H1 (cell line): ENCODE data around the gene ADAMTS6. TPM values are rescaled to one million over a fixed set of nuclear protein-coding genes. Genes with fewer than 3 reads are reported as not detected.

ENCODE experiments used
- CTCF ChIA-PET: fragments of 300-600 bp; sonication (Branson Sonifier 250); formaldehyde crosslinking; loops from one replicate; lab custom pipeline; 2021; ENCODE audit not compliant: partially characterized antibody; lab: Charles Lee
- POLR2A ChIA-PET: fragments of 300-600 bp; sonication (Branson Sonifier 250); formaldehyde crosslinking; loops from one replicate; lab custom pipeline; 2021; ENCODE audit warnings: inconsistent platforms; ENCODE audit not compliant: partially characterized antibody; lab: Charles Lee
- DNase-seq, 2 experiments: peaks; one replicate each; pipeline versions ENCODE4 v3.0.0 to v3.0.0-alpha.2; 2010 to 2022; ENCODE audit warnings: low spot score in 2 of 2, low read depth in 1 of 2, mixed read lengths in 1 of 2
- FAIRE-seq: peaks from 2 replicates; lab custom pipeline; 2011; peaks lifted over from hg19 to GRCh38; lab: Jason Lieb, UNC
- H2AFZ ChIP-seq: 2 replicates; pipeline ENCODE4 v1.8.1; 2012; ENCODE audit warnings: low read length, inconsistent platforms
- H2AK5ac ChIP-seq: 2 replicates; pipeline ENCODE4 v1.6.1; 2013; ENCODE audit warnings: low read depth, low read length
- H2BK120ac ChIP-seq: replicated peaks from 2 replicates; pipeline ENCODE3; 2013; ENCODE audit warnings: low read depth, low read length, inconsistent platforms
- H2BK12ac ChIP-seq: 2 replicates; pipeline ENCODE4 v1.6.1; 2013; ENCODE audit warnings: low read depth, low read length
- H2BK15ac ChIP-seq: 2 replicates; pipeline ENCODE4 v1.6.1; 2013; ENCODE audit warnings: low read length
- H2BK20ac ChIP-seq: 2 replicates; pipeline ENCODE4 v1.6.1; 2013; ENCODE audit warnings: low read length
- H2BK5ac ChIP-seq: 2 replicates; pipeline ENCODE4 v1.6.1; 2013; ENCODE audit warnings: low read depth, low read length
- H3K14ac ChIP-seq: 2 replicates; pipeline ENCODE4 v1.6.1; 2013; ENCODE audit warnings: inconsistent platforms; ENCODE audit not compliant: insufficient read length
- H3K18ac ChIP-seq: 2 replicates; pipeline ENCODE4 v1.6.1; 2013; ENCODE audit warnings: low read length; ENCODE audit errors: extremely low read depth
- H3K23ac ChIP-seq: 2 replicates; pipeline ENCODE4 v1.6.1; 2013; ENCODE audit warnings: inconsistent platforms; ENCODE audit not compliant: insufficient read length
- H3K23me2 ChIP-seq: 2 replicates; pipeline ENCODE4 v1.6.1; 2013; ENCODE audit warnings: low read depth, low read length
- H3K27ac ChIP-seq: 2 replicates; pipeline ENCODE4 v1.6.1; 2011; ENCODE audit warnings: low read depth, low read length, inconsistent platforms
- H3K27me3 ChIP-seq, 4 experiments: replicated peaks in 1 of 4; 1 replicate in 1 of 4; 2 replicates in 3 of 4; pipeline versions ENCODE4 v1.6.1 to v1.8.1; 2011 to 2013; ENCODE audit warnings: low read length in 3 of 4, mild to moderate bottlenecking in 3 of 4, inconsistent platforms in 2 of 4, mixed read lengths in 2 of 4, moderate library complexity in 1 of 4; ENCODE audit not compliant: control insufficient read depth in 3 of 4, insufficient read depth in 3 of 4; ENCODE audit errors: extremely low read depth in 1 of 4
- H3K36me3 ChIP-seq, 4 experiments: 2 replicates each; pipeline versions ENCODE4 v1.6.1 to v1.8.1; 2011 to 2013; ENCODE audit warnings: mild to moderate bottlenecking in 4 of 4, low read length in 3 of 4, moderate library complexity in 2 of 4, control low read depth in 1 of 4, inconsistent platforms in 1 of 4; ENCODE audit not compliant: insufficient read depth in 4 of 4, control insufficient read depth in 2 of 4
- H3K4ac ChIP-seq: replicated peaks from 2 replicates; pipeline ENCODE3; 2013; ENCODE audit warnings: low read length, low read depth, mixed read lengths, inconsistent platforms; ENCODE audit not compliant: insufficient read length
- H3K4me1 ChIP-seq, 4 experiments: replicated peaks in 1 of 4; 1 replicate in 1 of 4; 2 replicates in 3 of 4; pipeline versions ENCODE4 v1.6.1 to v1.8.1; 2011 to 2013; ENCODE audit warnings: low read length in 3 of 4, inconsistent platforms in 2 of 4, mixed read lengths in 1 of 4; ENCODE audit not compliant: insufficient read depth in 4 of 4, control insufficient read depth in 3 of 4
- H3K4me2 ChIP-seq, 2 experiments: 2 replicates each; pipeline versions ENCODE4 v1.6.1 to v1.8.1; 2011 to 2013; ENCODE audit warnings: low read depth in 2 of 2, low read length in 2 of 2, control low read depth in 1 of 2, inconsistent platforms in 1 of 2, mild to moderate bottlenecking in 1 of 2; ENCODE audit not compliant: insufficient read depth in 1 of 2
- H3K4me3 ChIP-seq, 4 experiments: fragments of 200-600, 300-600 bp in 1 of 4; sonication (generic), shearing (Covaris generic), sonication (Bioruptor Twin) in 1 of 4; 2 replicates each; pipeline versions ENCODE4 v1.5.1 to v1.8.1; 2011 to 2016; ENCODE audit warnings: low read length in 4 of 4, low read depth in 3 of 4, control low read depth in 2 of 4, inconsistent platforms in 2 of 4, mild to moderate bottlenecking in 2 of 4, mixed read lengths in 1 of 4, moderate library complexity in 1 of 4; ENCODE audit not compliant: insufficient read depth in 2 of 4; ENCODE audit errors: extremely low read depth in 1 of 4
- H3K56ac ChIP-seq: replicated peaks from 2 replicates; pipeline ENCODE3; 2013; ENCODE audit warnings: low read depth, mild to moderate bottlenecking, mixed read lengths, low read length, inconsistent platforms; ENCODE audit not compliant: insufficient read length
- H3K79me1 ChIP-seq: 2 replicates; pipeline ENCODE4 v1.6.1; 2013; ENCODE audit warnings: low read depth, low read length, control low read depth
- H3K79me2 ChIP-seq, 2 experiments: 2 replicates each; pipeline versions ENCODE4 v1.6.1 to v1.8.1; 2012 to 2013; ENCODE audit warnings: low read length in 2 of 2, mild to moderate bottlenecking in 2 of 2, inconsistent platforms in 1 of 2; ENCODE audit not compliant: insufficient read depth in 2 of 2, control insufficient read depth in 1 of 2
- H3K9ac ChIP-seq, 4 experiments: replicated peaks in 1 of 4; 1 replicate in 1 of 4; 2 replicates in 3 of 4; pipeline versions ENCODE4 v1.6.1 to v1.8.1; 2011 to 2013; ENCODE audit warnings: low read depth in 3 of 4, low read length in 3 of 4, control low read depth in 2 of 4, mild to moderate bottlenecking in 2 of 4, moderate library complexity in 2 of 4, inconsistent platforms in 1 of 4; ENCODE audit errors: extremely low read depth in 1 of 4
- H3K9me3 ChIP-seq, 2 experiments: 2 replicates each; pipeline versions ENCODE4 v1.6.1 to v1.8.1; 2012 to 2013; ENCODE audit warnings: mild to moderate bottlenecking in 2 of 2, moderate library complexity in 2 of 2, control low read depth in 1 of 2, inconsistent platforms in 1 of 2, low read depth in 1 of 2, low read length in 1 of 2, mixed read lengths in 1 of 2; ENCODE audit not compliant: insufficient read depth in 2 of 2
- H4K20me1 ChIP-seq, 2 experiments: replicated peaks in 1 of 2; 2 replicates each; pipeline versions ENCODE3 to v1.8.1; 2011 to 2013; ENCODE audit warnings: inconsistent platforms in 2 of 2, low read length in 2 of 2, mild to moderate bottlenecking in 1 of 2; ENCODE audit not compliant: insufficient read depth in 2 of 2, control insufficient read depth in 1 of 2
- H4K5ac ChIP-seq: 2 replicates; pipeline ENCODE4 v1.6.1; 2013; ENCODE audit warnings: low read length, low read depth, mixed read lengths, inconsistent platforms; ENCODE audit not compliant: insufficient read length
- H4K8ac ChIP-seq: 2 replicates; pipeline ENCODE4 v1.8.0; 2013; ENCODE audit warnings: mild to moderate bottlenecking, moderate library complexity, low read length, inconsistent platforms; ENCODE audit not compliant: insufficient read depth; ENCODE audit errors: extremely low read depth
- H4K91ac ChIP-seq: replicated peaks from 2 replicates; pipeline ENCODE3; 2013; ENCODE audit warnings: low read length, mixed read lengths, inconsistent platforms; ENCODE audit not compliant: insufficient read length
- CBX8 ChIP-seq: fragments of 300-800, 300-1000 bp; sonication (generic); IDR thresholded peaks from 2 replicates; pipeline ENCODE4 v1.7.1; 2016; ENCODE audit warnings: low read depth, low read length, borderline replicate concordance
- CHD2 ChIP-seq: IDR thresholded peaks from 2 replicates; pipeline ENCODE4 v1.6.1; 2012; ENCODE audit warnings: low read length, improper control_type of control experiment
- CREB1 ChIP-seq: IDR thresholded peaks from 2 replicates; pipeline ENCODE4 v1.6.1; 2012; ENCODE audit warnings: inconsistent platforms
- GTF2F1 ChIP-seq: IDR thresholded peaks from 2 replicates; pipeline ENCODE4 v1.6.1; 2012; ENCODE audit warnings: low read depth, low read length, improper control_type of control experiment, borderline replicate concordance
- MAX ChIP-seq: IDR thresholded peaks from 2 replicates; pipeline ENCODE4 v1.6.1; 2012; ENCODE audit warnings: inconsistent platforms
- POU5F1 ChIP-seq: IDR thresholded peaks from 2 replicates; pipeline ENCODE4 v1.6.1; 2011; ENCODE audit warnings: low read depth, mild to moderate bottlenecking, low read length, moderate library complexity
- RBBP5 ChIP-seq: IDR thresholded peaks from 2 replicates; pipeline ENCODE4 v1.7.1; 2012; ENCODE audit warnings: low read depth, mild to moderate bottlenecking, inconsistent platforms, low read length, moderate library complexity, borderline replicate concordance
- RNF2 ChIP-seq: fragments of 200-900, 300-1000 bp; sonication (generic); IDR thresholded peaks from 2 replicates; pipeline ENCODE4 v1.7.1; 2016; ENCODE audit warnings: borderline replicate concordance, low read depth, mild to moderate bottlenecking, antibody characterized with exemption, low read length; ENCODE audit not compliant: poor library complexity, severe bottlenecking; ENCODE audit errors: missing control alignments
- RXRA ChIP-seq: IDR thresholded peaks from 2 replicates; pipeline ENCODE4 v1.6.1; 2011; ENCODE audit warnings: low read depth, mild to moderate bottlenecking, low read length, moderate library complexity; ENCODE audit not compliant: insufficient read depth
- SIX5 ChIP-seq: IDR thresholded peaks from 2 replicates; pipeline ENCODE4 v1.6.1; 2011; ENCODE audit warnings: mild to moderate bottlenecking, low read depth, low read length
- SRF ChIP-seq: IDR thresholded peaks from 2 replicates; pipeline ENCODE4 v1.6.1; 2011; ENCODE audit warnings: mild to moderate bottlenecking, low read depth, low read length, moderate library complexity
- TAF7 ChIP-seq: optimal IDR thresholded peaks from 2 replicates; pipeline ENCODE3; 2011; ENCODE audit warnings: low read depth, mild to moderate bottlenecking, inconsistent platforms, low read length, moderate library complexity, borderline replicate concordance
- TBP ChIP-seq: IDR thresholded peaks from 2 replicates; pipeline ENCODE4 v1.6.1; 2011; ENCODE audit warnings: low read depth, low read length, improper control_type of control experiment
- ZNF274 ChIP-seq: IDR thresholded peaks from 2 replicates; pipeline ENCODE4 v1.7.0; 2012; ENCODE audit warnings: low read length, borderline replicate concordance; ENCODE audit errors: extremely low read depth
- WGBS, 2 experiments: shearing (Covaris generic) in 1 of 2; methylation state at CpG; one replicate each; pipeline versions ENCODE4 v1.1.6 to v1.1.7; 2013 to 2015; ENCODE audit warnings: low lambda C conversion rate in 2 of 2, mixed read lengths in 2 of 2, inconsistent platforms in 1 of 2, low coverage in 1 of 2, missing lambda C conversion rate in 1 of 2; ENCODE audit not compliant: insufficient replicate concordance in 2 of 2, insufficient coverage in 1 of 2, insufficient read length in 1 of 2; ENCODE audit errors: extremely low coverage in 1 of 2, missing lambda C conversion rate in 1 of 2; 5-methylcytosine and 5-hydroxymethylcytosine counted together
- polyA plus RNA-seq, 7 experiments: library from polyadenylated mRNA; depleted of rRNA in 3 of 7; stranded (reverse) in 5 of 7; unstranded in 2 of 7; fragments of >200 nt in 5 of 7; fragments of 200-250 nt in 2 of 7; gene quantifications; 1 replicate in 5 of 7; 2 replicates in 1 of 7; 4 replicates in 1 of 7; pipeline versions ENCODE4 v1.2.1 to v1.2.3, GENCODE V29; 2011 to 2013; ENCODE audit warnings: missing spikeins in 2 of 7, mixed read lengths in 2 of 7
- total RNA-seq: library from RNA; stranded (reverse); fragmentation: NEBNext Ultra II Directional; extraction: Animal tissue kit (Norgen Biotek cat#: 25700); gene quantifications from 2 replicates; pipeline ENCODE4 v1.2.1, GENCODE V29; 2021

The ADAMTS6 gene
- total and polyA plus RNA-seq, 2 of the 8 experiments (the other 6 are each of a cell fraction or from before 2014, with no cell fraction given), result 0.74 to 2.4 TPM

GRCh38 chr5:65356274-65356673 lies 125.4 kb downstream of the ADAMTS6 start:
- no peak for TF ChIP-seq TBP
- TF ChIP-seq RNF2, result no peak
- TF ChIP-seq MAX, result no peak
- TF ChIP-seq GTF2F1, result no peak
- TF ChIP-seq CREB1, result no peak
- no peak for TF ChIP-seq RXRA
- TF ChIP-seq POU5F1, result no peak
- TF ChIP-seq CHD2, result no peak
- TF ChIP-seq CBX8, result no peak
- no peak for TF ChIP-seq TAF7
- TF ChIP-seq ZNF274, result no peak
- no peak for TF ChIP-seq SRF
- TF ChIP-seq SIX5, result no peak
- no peak for TF ChIP-seq RBBP5
- FAIRE-seq, result no peak

More at GRCh38 chr5:65356274-65356673, 125.4 kb downstream of the ADAMTS6 start:
- Histone ChIP-seq H2BK12ac (no peak overlapping the region), H3K14ac (no peak overlapping the region), H4K91ac (no peak overlapping the region), H3K79me2 (no peaks in the 10 kb centered on the region), H3K23ac (no peak overlapping the region), H3K23me2 (no peaks in the 10 kb centered on the region), H3K79me1 (no peaks in the 10 kb centered on the region), H4K20me1 (no peaks in the 10 kb centered on the region), H2BK15ac (no peak overlapping the region), H3K4ac (no peak overlapping the region), H3K9me3 (no peaks in the 10 kb centered on the region), H2BK20ac (no peak overlapping the region), H2AFZ (no peak overlapping the region), H4K5ac (no peak overlapping the region), H3K4me3 (no peak overlapping the region), H3K27ac (no peak overlapping the region), H3K9ac (no peak overlapping the region), H3K56ac (no peak overlapping the region), H2BK120ac (no peak overlapping the region), H2BK5ac (no peak overlapping the region), H3K4me2 (no peak overlapping the region), H3K36me3 (no peaks in the 10 kb centered on the region), H4K8ac (no peak overlapping the region), H3K27me3 (no peaks in the 10 kb centered on the region), H3K4me1 (no peaks in the 10 kb centered on the region), H2AK5ac (no peak overlapping the region), H3K18ac (no peak overlapping the region)
- no peak for DNase-seq
- ChIA-PET POLR2A (no interaction called here), CTCF (no interaction called here)
- 90% methylated on average over 1 of the region's 1 CpG; no CpG with 5 or more reads in 1 of the 2 experiments for WGBS, 2 experiments
